A549 (cell line): ENCODE data around the gene PAK1. TPM values are rescaled to one million over a fixed set of nuclear protein-coding genes. Genes with fewer than 3 reads are reported as not detected.

Experiments used
- ATAC-seq, 2 experiments: fragments of 200-7000 bp in 1 of 2; fragments of >200 bp in 1 of 2; cut with Nextera tagmentation in 1 of 2; cut with Tn5 transposase in 1 of 2; 3 replicates each; pipeline versions ENCODE4 v1.8.0 to v1.9.1; 2018 to 2020; ENCODE audit warnings: mild to moderate bottlenecking in 1 of 2, moderate library complexity in 1 of 2
- CTCF ChIA-PET: fragments of 300-600 bp; sonication (Branson Sonifier 250); formaldehyde crosslinking; extraction: SDS; loops from one replicate; lab custom pipeline; 2021; ENCODE audit warnings: antibody characterized with exemption, inconsistent platforms; lab: Yijun Ruan, JAX
- POLR2A ChIA-PET: fragments of 350-600 bp; formaldehyde crosslinking; extraction: SDS; loops from one replicate; lab custom pipeline; 2021; ENCODE audit warnings: antibody characterized with exemption, inconsistent platforms; lab: Yijun Ruan, JAX
- DNase-seq, 2 experiments: peaks; one replicate each; pipeline versions ENCODE4 v3.0.0 to v3.0.0-alpha.2; 2011 to 2016; ENCODE audit warnings: low read depth in 1 of 2, low spot score in 1 of 2
- FAIRE-seq: peaks from 2 replicates; lab custom pipeline; 2011; peaks lifted over from hg19 to GRCh38; lab: Jason Lieb, UNC
- H3K27ac ChIP-seq, 2 experiments: fragments of >200 bp; sonication (Bioruptor Twin); formaldehyde crosslinking; 3 replicates each; pipeline ENCODE4 v1.5.1; 2016 to 2017
- H3K4me1 ChIP-seq: fragments of >200 bp; sonication (Bioruptor Twin); formaldehyde crosslinking; 3 replicates; pipeline ENCODE4 v1.6.1; 2016
- H3K4me2 ChIP-seq: fragments of >200 bp; sonication (Bioruptor Twin); formaldehyde crosslinking; 3 replicates; pipeline ENCODE4 v1.6.1; 2016
- H3K4me3 ChIP-seq: fragments of >200 bp; sonication (Bioruptor Twin); formaldehyde crosslinking; 3 replicates; pipeline ENCODE4 v1.5.1; 2016
- H3K9me3 ChIP-seq: fragments of >200 bp; sonication (Bioruptor Twin); formaldehyde crosslinking; 3 replicates; pipeline ENCODE4 v1.6.1; 2016
- CBX8 ChIP-seq: fragments of 200-600 bp; sonication (generic); IDR thresholded peaks from 2 replicates; pipeline ENCODE4 v1.6.1; 2016
- CEBPB ChIP-seq, 2 experiments: fragments of >200 bp in 1 of 2; sonication (Bioruptor Twin) in 1 of 2; formaldehyde crosslinking in 1 of 2; IDR thresholded peaks; 2 replicates each; pipeline ENCODE4 v1.6.1; 2012 to 2016
- CHD2 ChIP-seq: fragments of 150-350 bp; IDR thresholded peaks from 2 replicates; pipeline ENCODE4 v1.6.1; 2014; ENCODE audit warnings: low read length; ENCODE audit not compliant: partially characterized antibody
- CHD4 ChIP-seq: fragments of 200-600 bp; sonication (generic); IDR thresholded peaks from 2 replicates; pipeline ENCODE4 v1.6.1; 2016; ENCODE audit warnings: antibody characterized with exemption, mild to moderate bottlenecking, borderline replicate concordance
- CTCF ChIP-seq: fragments of >200 bp; sonication (Bioruptor Twin); formaldehyde crosslinking; IDR thresholded peaks from 3 replicates; pipeline ENCODE4 v1.5.1; 2016
- EHF ChIP-seq: fragments of 250-450 bp; sonication (Bioruptor Pico); IDR thresholded peaks from 2 replicates; pipeline ENCODE4 v1.5.0; 2020; ENCODE audit warnings: mild to moderate bottlenecking
- ESRRA ChIP-seq: fragments of 150-350 bp; IDR thresholded peaks from 2 replicates; pipeline ENCODE4 v1.6.1; 2014; ENCODE audit warnings: mild to moderate bottlenecking, low read length, borderline replicate concordance
- FOXS1 ChIP-seq: fragments of 250-450 bp; sonication (Bioruptor Pico); IDR thresholded peaks from 2 replicates; pipeline ENCODE4 v1.5.0; 2020; ENCODE audit warnings: mild to moderate bottlenecking, moderate library complexity
- HEYL ChIP-seq: fragments of 250-450 bp; sonication (Bioruptor Pico); IDR thresholded peaks from 2 replicates; pipeline ENCODE4 v1.8.0; 2021; ENCODE audit warnings: mild to moderate bottlenecking, moderate library complexity
- HOXA7 ChIP-seq: fragments of 250-450 bp; sonication (Bioruptor Pico); IDR thresholded peaks from 2 replicates; pipeline ENCODE4 v1.5.0; 2020; ENCODE audit warnings: mild to moderate bottlenecking, moderate library complexity
- HOXB13 ChIP-seq: fragments of 250-450 bp; sonication (Bioruptor Pico); IDR thresholded peaks from 2 replicates; pipeline ENCODE4 v1.5.0; 2020; ENCODE audit warnings: low read depth, mild to moderate bottlenecking, moderate library complexity
- HOXB5 ChIP-seq: fragments of 250-450 bp; sonication (Bioruptor Pico); IDR thresholded peaks from 2 replicates; pipeline ENCODE4 v1.5.0; 2020; ENCODE audit warnings: mild to moderate bottlenecking, moderate library complexity
- JUN ChIP-seq, 2 experiments: fragments of >200 bp; sonication (Bioruptor Twin); formaldehyde crosslinking; IDR thresholded peaks; 2 replicates in 1 of 2; 3 replicates in 1 of 2; pipeline ENCODE4 v1.6.1; 2016 to 2017
- KDM5A ChIP-seq: fragments of 200-600 bp; sonication (generic); IDR thresholded peaks from 2 replicates; pipeline ENCODE4 v1.6.1; 2016; ENCODE audit warnings: antibody characterized with exemption, mild to moderate bottlenecking
- NFE2L2 ChIP-seq: fragments of 150-350 bp; conservative IDR thresholded peaks from 2 replicates; pipeline ENCODE4 v1.6.1; 2014; ENCODE audit warnings: low read length
- NPAS2 ChIP-seq: fragments of 250-450 bp; sonication (Bioruptor Pico); IDR thresholded peaks from 2 replicates; pipeline ENCODE4 v1.8.0; 2022; ENCODE audit warnings: mild to moderate bottlenecking, moderate library complexity, borderline replicate concordance
- POLR2AphosphoS2 ChIP-seq: conservative IDR thresholded peaks from 2 replicates; pipeline ENCODE4 v1.6.1; 2012; ENCODE audit warnings: low read length, improper control_type of control experiment, inconsistent platforms
- RCOR1 ChIP-seq: fragments of 150-350 bp; IDR thresholded peaks from 2 replicates; pipeline ENCODE4 v1.6.1; 2014; ENCODE audit warnings: antibody characterized with exemption, low read length, low read depth
- SMC3 ChIP-seq: fragments of >200 bp; sonication (Bioruptor Twin); formaldehyde crosslinking; IDR thresholded peaks from 3 replicates; pipeline ENCODE4 v1.6.1; 2018; ENCODE audit warnings: inconsistent platforms
- SREBF2 ChIP-seq: fragments of 450-650 bp; IDR thresholded peaks from 2 replicates; pipeline ENCODE4 v1.6.1; 2014; ENCODE audit warnings: mild to moderate bottlenecking, moderate library complexity
- TP53 ChIP-seq: fragments of 250-450 bp; sonication (Bioruptor Pico); IDR thresholded peaks from 2 replicates; pipeline ENCODE4 v1.5.0; 2021; ENCODE audit warnings: mild to moderate bottlenecking, moderate library complexity
- ZC3H11A ChIP-seq: fragments of 450-650 bp; IDR thresholded peaks from 2 replicates; pipeline ENCODE4 v1.6.1; 2014; ENCODE audit warnings: antibody characterized with exemption, mild to moderate bottlenecking
- ZNF302 ChIP-seq: fragments of 250-450 bp; sonication (Bioruptor Pico); IDR thresholded peaks from 2 replicates; pipeline ENCODE4 v1.9.0; 2021; ENCODE audit warnings: inconsistent platforms, mild to moderate bottlenecking, moderate library complexity
- ZSCAN20 ChIP-seq: fragments of 250-450 bp; sonication (Bioruptor Pico); IDR thresholded peaks from 2 replicates; pipeline ENCODE4 v1.8.0; 2022; ENCODE audit warnings: mild to moderate bottlenecking, moderate library complexity
- WGBS: methylation state at CpG from one replicate; pipeline ENCODE4 v1.1.6; 2017; ENCODE audit errors: missing lambda C conversion rate; 5-methylcytosine and 5-hydroxymethylcytosine counted together
- polyA plus RNA-seq, 4 experiments: library from polyadenylated mRNA; depleted of rRNA in 3 of 4; stranded (reverse); fragments of >200 nt; fragmentation: RNase III in 1 of 4; extraction: RNeasy Plus Mini Kit Qiagen cat#74134 plus additional on column Dnase treatment in 1 of 4; gene quantifications; 2 replicates in 3 of 4; 3 replicates in 1 of 4; pipeline ENCODE4 v1.2.3, GENCODE V29; 2011 to 2017
- TF ChIP-seq, protein P1 (sequence below): fragments of 450-650 bp; IDR thresholded peaks from 2 replicates; pipeline ENCODE4 v1.6.1; 2014; ENCODE audit warnings: antibody characterized with exemption

The PAK1 gene
- polyA plus RNA-seq, 2 of the 4 experiments (the other 2 are of a cell fraction): 20.6 to 60.7 TPM

DNA sequence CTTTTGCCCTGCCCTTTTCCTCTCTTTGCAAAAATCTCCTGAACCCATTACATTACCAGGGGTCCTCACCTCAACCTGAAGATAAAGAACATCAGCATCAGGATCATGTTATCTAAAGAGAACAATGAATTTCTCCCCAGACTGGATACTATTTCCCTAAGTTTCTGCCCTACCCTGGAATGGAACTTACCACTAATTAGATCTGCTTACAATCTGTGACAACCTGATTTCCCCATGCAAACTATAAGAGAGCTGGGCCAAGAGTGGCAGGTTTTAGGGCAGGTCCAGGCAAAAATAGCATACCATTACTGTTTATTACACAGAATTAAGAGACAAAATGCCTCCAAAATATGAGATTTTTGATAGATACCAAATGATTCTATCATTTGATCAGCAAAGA, 114.4 kb downstream of the PAK1 start:
- ChIA-PET POLR2A (no interaction called here), CTCF (interaction anchor here (1.4 kb wide), 1 partner anchor 18 kb away, joined by 3 read pairs; no protein-coding TSS in a partner anchor)
- FAIRE-seq (no peak), ATAC-seq (no peak)
- Histone ChIP-seq H3K9me3 (no peaks in the 10 kb centered on the region), H3K27ac (no peak overlapping the region)
- TF ChIP-seq FOXS1 (CRISPR knock-in tag) (no peak), KDM5A (no peak), CHD4 (no peak), HOXB5 (CRISPR knock-in tag) (no peak), NFE2L2 (no peak), CEBPB (IDR thresholded peaks at IDR 0.05) (no peak), ESRRA (no peak), CBX8 (no peak), SMC3 (no peak), RCOR1 (no peak), POLR2AphosphoS2 (no peak), CHD2 (no peak), HOXA7 (CRISPR knock-in tag) (no peak)
- TF ChIP-seq, protein P1, sequence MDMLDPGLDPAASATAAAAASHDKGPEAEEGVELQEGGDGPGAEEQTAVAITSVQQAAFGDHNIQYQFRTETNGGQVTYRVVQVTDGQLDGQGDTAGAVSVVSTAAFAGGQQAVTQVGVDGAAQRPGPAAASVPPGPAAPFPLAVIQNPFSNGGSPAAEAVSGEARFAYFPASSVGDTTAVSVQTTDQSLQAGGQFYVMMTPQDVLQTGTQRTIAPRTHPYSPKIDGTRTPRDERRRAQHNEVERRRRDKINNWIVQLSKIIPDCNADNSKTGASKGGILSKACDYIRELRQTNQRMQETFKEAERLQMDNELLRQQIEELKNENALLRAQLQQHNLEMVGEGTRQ: no peak
- TF ChIP-seq, all 56 proteins: peak for 0
- DNase-seq: no peak
- H3K4me2 ChIP-seq: no peak overlapping the region
- H3K4me1 ChIP-seq: no peaks in the 10 kb centered on the region
- H3K4me3 ChIP-seq: no peak overlapping the region

GRCh38 chr11:77353131-77353530, 120.8 kb downstream of the PAK1 start:
- ChIA-PET CTCF (interaction anchor here (0.9 kb wide), 1 partner anchor 11 kb away, joined by 3 read pairs; no protein-coding TSS in a partner anchor), POLR2A (no interaction called here)
- H3K4me3 ChIP-seq: no peak overlapping the region
- H3K4me2 ChIP-seq: no peak overlapping the region
- no peaks in the 10 kb centered on the region for H3K9me3 ChIP-seq
- FAIRE-seq (no peak), ATAC-seq (no peak), DNase-seq (no peak)
- no peak overlapping the region for H3K27ac ChIP-seq
- H3K4me1 ChIP-seq: peaks cover 8% of the 10 kb centered on the region; the same call in 1 of the 3 replicates
- TF ChIP-seq ZNF302 (CRISPR knock-in tag): no peak
- no peak for TF ChIP-seq SREBF2
- TF ChIP-seq KDM5A: no peak
- TF ChIP-seq JUN (IDR thresholded peaks at IDR 0.05): no peak
- TF ChIP-seq EHF (CRISPR knock-in tag): no peak
- no peak for TF ChIP-seq HOXB13 (CRISPR knock-in tag)
- no peak for TF ChIP-seq ZC3H11A
- no peak for TF ChIP-seq CTCF
- TF ChIP-seq CEBPB (IDR thresholded peaks at IDR 0.05): no peak
- no peak for TF ChIP-seq HEYL (CRISPR knock-in tag)
- TF ChIP-seq RCOR1: no peak
- no peak for TF ChIP-seq CHD4
- TF ChIP-seq ZSCAN20 (CRISPR knock-in tag): no peak
- no peak for TF ChIP-seq TP53 (CRISPR knock-in tag)
- TF ChIP-seq NPAS2 (CRISPR knock-in tag): no peak
- WGBS: 93% methylated on average over 3 of the region's 3 CpGs
